Calu3 (cell line): ENCODE data around the gene TTC17. TPM values are rescaled to one million over a fixed set of nuclear protein-coding genes. Genes with fewer than 3 reads are reported as not detected.

Experiments
- BruUV-seq: library from RNA; stranded (reverse); fragments of 400-500 nt; replicated peaks from 2 replicates; lab custom pipeline; 2021; lab: Mats Ljungman, UMichigan
- CTCF ChIA-PET: fragments of 300-600 bp; sonication (Branson Sonifier 250); formaldehyde crosslinking; loops from one replicate; lab custom pipeline; 2022; ENCODE audit warnings: antibody characterized with exemption; lab: Charles Lee
- DNase-seq: peaks from one replicate; pipeline ENCODE4 v3.0.0; 2022
- H3K27ac Mint-ChIP-seq: one replicate; pipeline ENCODE4 v1.8.0; 2022; ENCODE audit warnings: mixed read lengths; ENCODE audit not compliant: unreplicated experiment
- H3K27me3 Mint-ChIP-seq: one replicate; pipeline ENCODE4 v1.8.0; 2022; ENCODE audit warnings: mixed read lengths; ENCODE audit not compliant: unreplicated experiment
- H3K36me3 Mint-ChIP-seq: one replicate; pipeline ENCODE4 v1.8.0; 2022; ENCODE audit warnings: mild to moderate bottlenecking, moderate library complexity, mixed read lengths; ENCODE audit not compliant: insufficient read depth, unreplicated experiment
- H3K4me1 Mint-ChIP-seq: one replicate; pipeline ENCODE4 v1.8.0; 2022; ENCODE audit warnings: mild to moderate bottlenecking, low read depth, mixed read lengths; ENCODE audit not compliant: unreplicated experiment
- H3K4me3 Mint-ChIP-seq: one replicate; pipeline ENCODE4 v1.8.0; 2022; ENCODE audit warnings: mild to moderate bottlenecking, low read depth, moderate library complexity, mixed read lengths; ENCODE audit not compliant: unreplicated experiment
- H3K9me3 Mint-ChIP-seq: one replicate; pipeline ENCODE4 v1.8.0; 2022; ENCODE audit warnings: low read depth, mixed read lengths; ENCODE audit not compliant: unreplicated experiment
- CTCF ChIP-seq: fragments of 200-600 bp; IDR thresholded peaks from one replicate; pipeline ENCODE4 v1.8.0; 2022; ENCODE audit warnings: antibody characterized with exemption; ENCODE audit not compliant: unreplicated experiment
- intact Hi-C: fragments of 100-400 bp; cut with micrococcal nuclease; formaldehyde crosslinking; loops from one replicate; pipeline ENCODE4 v1.10.0; 2022; ENCODE audit not compliant: unreplicated experiment
- total RNA-seq: library from RNA; stranded (reverse); gene quantifications from 2 replicates; pipeline ENCODE4 v1.2.3, GENCODE V29; 2022

Gene TTC17
- total RNA-seq, 1 experiment from 2014 or later = 77.7 TPM

- no peak for TF ChIP-seq CTCF
- no peak for DNase-seq
- Mint-ChIP-seq H3K9me3 (no peaks in the 10 kb centered on the region), H3K27ac (no peak overlapping the region), H3K4me1 (no peaks in the 10 kb centered on the region), H3K27me3 (peaks cover 44% of the 10 kb centered on the region), H3K4me3 (no peak overlapping the region), H3K36me3 (no peaks in the 10 kb centered on the region)
- no TSS peak for BruUV-seq
- intact Hi-C loops = loop anchor here (2.0 to 10.0 kb wide), 2 partner anchors 200 to 348 kb away; no protein-coding TSS in a partner anchor
- CTCF ChIA-PET = interaction anchor here (0.5 to 1.5 kb wide), 2 partner anchors 62 to 74 kb away, joined by 5 to 8 read pairs; no protein-coding TSS in a partner anchor
Observed at GRCh38 chr11:43505171-43505570, 146.5 kb downstream of the TTC17 start.

- no peak for TF ChIP-seq CTCF
- Mint-ChIP-seq H3K9me3 (no peaks in the 10 kb centered on the region), H3K27me3 (peaks cover 26% of the 10 kb centered on the region), H3K36me3 (no peaks in the 10 kb centered on the region), H3K4me3 (no peak overlapping the region), H3K4me1 (no peaks in the 10 kb centered on the region), H3K27ac (no peak overlapping the region)
- CTCF ChIA-PET = no interaction called here
- no TSS peak for BruUV-seq
- DNase-seq = no peak
- intact Hi-C loops = loop anchor here (10.0 kb wide), 1 partner anchor 198 kb away; no protein-coding TSS in a partner anchor
Observed at GRCh38 chr11:43507171-43507570, 148.5 kb downstream of the TTC17 start.

- BruUV-seq = no TSS peak
- H3K9me3 Mint-ChIP-seq = no peaks in the 10 kb centered on the region
- no peak for DNase-seq
- H3K4me1 Mint-ChIP-seq = no peaks in the 10 kb centered on the region
- TF ChIP-seq CTCF = no peak
- no peak overlapping the region for H3K27ac Mint-ChIP-seq
- CTCF ChIA-PET = no interaction called here
- no peaks in the 10 kb centered on the region for H3K36me3 Mint-ChIP-seq
- intact Hi-C loops = loop anchor here (10.0 kb wide), 1 partner anchor 196 kb away; no protein-coding TSS in a partner anchor
- peaks cover 31% of the 10 kb centered on the region for H3K27me3 Mint-ChIP-seq
- no peak overlapping the region for H3K4me3 Mint-ChIP-seq
Observed at GRCh38 chr11:43508511-43508918, 149.8 kb downstream of the TTC17 start.

GRCh38 chr11:43511959-43512358, 153.2 kb downstream of the TTC17 start:
- CTCF ChIA-PET = no interaction called here
- Mint-ChIP-seq H3K27me3 (peaks cover 51% of the 10 kb centered on the region), H3K27ac (no peak overlapping the region), H3K36me3 (no peaks in the 10 kb centered on the region), H3K4me1 (no peaks in the 10 kb centered on the region), H3K4me3 (no peak overlapping the region), H3K9me3 (no peaks in the 10 kb centered on the region)
- intact Hi-C loops = no loop called here
- no peak for TF ChIP-seq CTCF
- no peak for DNase-seq
- no TSS peak for BruUV-seq
